CD4-positive, alpha-beta memory T cell (primary cell): ENCODE results near the gene TMEM38A. TPM values are rescaled to one million over a fixed set of nuclear protein-coding genes. Genes with fewer than 3 reads are reported as not detected.
"Not testable (repeated sequence)": the region's sequence is repeated elsewhere in the genome, so short reads cannot be mapped to it uniquely, and the experiment has no call there.

Source experiments
- CTCF ChIA-PET: fragments of 350-600 bp; sonication (Branson Sonifier 250); formaldehyde crosslinking; loops from one replicate; lab custom pipeline; 2021; ENCODE audit warnings: inconsistent platforms; ENCODE audit not compliant: partially characterized antibody; lab: Charles Lee
- POLR2A ChIA-PET: fragments of 350-600 bp; sonication (Branson Sonifier 250); formaldehyde crosslinking; loops from one replicate; lab custom pipeline; 2021; ENCODE audit not compliant: partially characterized antibody; lab: Charles Lee
- DNase-seq, 5 donors: peaks; one replicate each; pipeline versions ENCODE4 v3.0.0 to v3.0.0-alpha.2; 2020 to 2022; ENCODE audit warnings: mixed read lengths in 1 of 5
- H3K27ac ChIP-seq: one replicate; pipeline ENCODE4 v1.7.0; 2013; ENCODE audit warnings: low read depth, low read length
- H3K27me3 ChIP-seq: 2 replicates; pipeline ENCODE4 v1.7.0; 2013; ENCODE audit warnings: mild to moderate bottlenecking, low read length, moderate library complexity; ENCODE audit not compliant: insufficient read depth
- H3K36me3 ChIP-seq: 2 replicates; pipeline ENCODE4 v1.7.0; 2013; ENCODE audit warnings: mild to moderate bottlenecking, low read length, moderate library complexity; ENCODE audit not compliant: insufficient read depth
- H3K4me1 ChIP-seq: 2 replicates; pipeline ENCODE4 v1.7.0; 2013; ENCODE audit warnings: mild to moderate bottlenecking, low read length, moderate library complexity; ENCODE audit not compliant: insufficient read depth
- H3K4me3 ChIP-seq, 2 donors: one replicate each; pipeline ENCODE4 v1.7.0; 2013; ENCODE audit warnings: low read length in 2 of 2, mild to moderate bottlenecking in 1 of 2
- H3K9me3 ChIP-seq, 2 donors: one replicate each; pipeline ENCODE4 v1.7.0; 2013; ENCODE audit warnings: low read length in 2 of 2, control low read depth in 1 of 2; ENCODE audit not compliant: control insufficient read depth in 1 of 2
- H3K27ac Mint-ChIP-seq, 7 donors: one replicate each; pipeline ENCODE4 v1.8.0; 2020 to 2021; ENCODE audit warnings: mixed read lengths in 7 of 7, mild to moderate bottlenecking in 6 of 7, inconsistent platforms in 3 of 7, moderate library complexity in 3 of 7
- H3K27me3 Mint-ChIP-seq, 2 donors: one replicate each; pipeline ENCODE4 v1.8.0; 2020 to 2021; ENCODE audit warnings: mixed read lengths in 2 of 2
- H3K36me3 Mint-ChIP-seq, 2 donors: one replicate each; pipeline ENCODE4 v1.8.0; 2020 to 2021; ENCODE audit warnings: mixed read lengths in 2 of 2, inconsistent platforms in 1 of 2, mild to moderate bottlenecking in 1 of 2
- H3K4me1 Mint-ChIP-seq, 4 donors: one replicate each; pipeline ENCODE4 v1.8.0; 2020 to 2021; ENCODE audit warnings: mixed read lengths in 4 of 4, mild to moderate bottlenecking in 1 of 4
- H3K4me3 Mint-ChIP-seq, 8 donors: one replicate each; pipeline ENCODE4 v1.8.0; 2020 to 2021; ENCODE audit warnings: mixed read lengths in 8 of 8, mild to moderate bottlenecking in 7 of 8, moderate library complexity in 6 of 8, inconsistent platforms in 3 of 8
- H3K9me3 Mint-ChIP-seq, 8 donors: one replicate each; pipeline ENCODE4 v1.8.0; 2020 to 2021; ENCODE audit warnings: mixed read lengths in 8 of 8, mild to moderate bottlenecking in 5 of 8, inconsistent platforms in 3 of 8, moderate library complexity in 1 of 8
- intact Hi-C: fragments of 100-400 bp; cut with micrococcal nuclease; formaldehyde crosslinking; loops from one replicate; pipeline ENCODE4 v1.15.1; 2023
- polyA plus RNA-seq, 2 donors: library from polyadenylated mRNA; unstranded; fragments of 300-500 nt; fragmentation: Illumina TruSeq; gene quantifications; one replicate each; pipeline ENCODE4 v1.2.3, GENCODE V29; 2021
- total RNA-seq, 2 experiments: library from RNA; stranded (reverse); gene quantifications; one replicate each; pipeline ENCODE4 v1.2.3, GENCODE V29; 2021

The TMEM38A gene
- total and polyA plus RNA-seq, 4 experiments from 2014 or later, result 0.22 to 1.2 (median 0.83) TPM

DNA sequence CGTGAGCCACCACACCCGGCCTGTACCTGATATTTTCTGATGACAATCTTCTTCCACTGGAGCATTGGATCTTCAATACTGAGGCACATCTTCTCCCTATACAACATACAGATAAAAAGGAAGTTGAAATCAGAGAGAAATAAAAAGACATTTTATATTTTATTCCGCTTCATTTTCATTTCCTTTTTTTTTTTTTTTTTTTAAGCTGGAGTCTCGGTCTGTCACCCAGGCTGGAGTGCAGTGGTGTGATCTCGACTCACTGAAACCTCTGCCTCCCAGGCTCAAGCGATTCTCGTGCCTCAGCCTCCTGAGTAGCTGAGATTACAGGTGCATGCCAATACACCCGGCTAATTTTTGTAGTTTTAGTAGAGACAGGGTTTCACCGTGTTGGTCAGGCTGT lies 51.4 kb downstream of the TMEM38A start:
- H3K27ac ChIP-seq, H3K36me3 Mint-ChIP-seq, H3K9me3 Mint-ChIP-seq, H3K36me3 ChIP-seq, intact Hi-C loops, H3K27me3 ChIP-seq, CTCF ChIA-PET, H3K4me1 Mint-ChIP-seq, H3K9me3 ChIP-seq, DNase-seq, H3K4me1 ChIP-seq, H3K4me3 Mint-ChIP-seq, H3K27ac Mint-ChIP-seq, H3K4me3 ChIP-seq, POLR2A ChIA-PET: not testable (repeated sequence)
- H3K27me3 Mint-ChIP-seq, result peaks cover 5 to 10% of the 10 kb centered on the region in 2 donors

GRCh38 chr19:16714702-16715287 lies 53.9 kb downstream of the TMEM38A start:
- H3K4me3 ChIP-seq, result no peak overlapping the region
- Mint-ChIP-seq H3K27ac (no peak overlapping the region), H3K27me3 (peaks cover 5 to 6% of the 10 kb centered on the region in 2 donors), H3K4me1 (peaks cover 0 to 5% (median 3%) of the 10 kb centered on the region in 4 donors), H3K36me3 (no peaks in the 10 kb centered on the region), H3K4me3 (no peak overlapping the region), H3K9me3 (no peaks in the 10 kb centered on the region)
- ChIA-PET POLR2A (no interaction called here), CTCF (interaction anchor here (0.7 to 1.4 kb wide), 5 partner anchors 9 to 64 kb away, joined by 3 to 6 read pairs (median 4); no protein-coding TSS in a partner anchor)
- no peaks in the 10 kb centered on the region for H3K36me3 ChIP-seq
- H3K4me1 ChIP-seq, result no peaks in the 10 kb centered on the region
- no peaks in the 10 kb centered on the region for H3K9me3 ChIP-seq
- H3K27ac ChIP-seq, result no peak overlapping the region
- DNase-seq, result peak in 4 of 5 donors; percentile 15 to 31 (median 24)
- intact Hi-C loops, result no loop called here
- H3K27me3 ChIP-seq, result no peaks in the 10 kb centered on the region

- no peak overlapping the region for H3K27ac Mint-ChIP-seq
- H3K9me3 Mint-ChIP-seq, result peaks cover 0 to 1% (median 0%) of the 10 kb centered on the region in 8 donors
- ChIA-PET POLR2A (no interaction called here), CTCF (interaction anchor here (0.6 to 1.4 kb wide), 2 partner anchors 10 to 20 kb away, joined by 3 to 6 read pairs; no protein-coding TSS in a partner anchor)
- no peaks in the 10 kb centered on the region for H3K4me1 ChIP-seq
- H3K27me3 ChIP-seq, result no peaks in the 10 kb centered on the region
- no peak for DNase-seq
- intact Hi-C loops, result no loop called here
- no peaks in the 10 kb centered on the region for H3K36me3 ChIP-seq
- no peaks in the 10 kb centered on the region for H3K36me3 Mint-ChIP-seq
- H3K4me3 Mint-ChIP-seq, result no peak overlapping the region
- peaks cover 5 to 6% of the 10 kb centered on the region in 2 donors for H3K27me3 Mint-ChIP-seq
- H3K9me3 ChIP-seq, result no peaks in the 10 kb centered on the region
- peaks cover 0 to 5% (median 3%) of the 10 kb centered on the region in 4 donors for H3K4me1 Mint-ChIP-seq
- no peak overlapping the region for H3K4me3 ChIP-seq
- H3K27ac ChIP-seq, result no peak overlapping the region
These were observed 54.7 kb downstream of the TMEM38A start for GRCh38 chr19:16715611-16716010.

DNA sequence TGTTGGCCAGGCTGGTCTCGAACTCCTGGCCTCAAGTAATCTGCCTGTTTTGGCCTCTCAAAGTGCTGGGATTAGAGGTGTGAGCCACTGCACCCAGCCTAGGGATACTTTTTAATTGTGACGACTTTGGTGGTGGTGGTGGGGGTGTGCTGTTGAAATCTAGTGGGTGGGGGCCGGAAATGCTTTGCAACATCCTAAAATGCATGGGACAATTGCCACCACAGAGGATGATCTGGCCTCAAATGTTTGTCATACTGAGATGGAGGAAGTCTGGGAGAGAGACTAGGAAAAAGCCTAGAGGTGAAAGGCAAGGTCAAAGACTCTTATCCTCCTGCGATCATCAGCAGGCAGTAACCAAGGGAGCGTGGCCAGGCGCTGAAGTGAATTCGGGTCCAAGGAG lies 60.1 kb downstream of the TMEM38A start:
- Histone ChIP-seq H3K9me3 (no peaks in the 10 kb centered on the region), H3K36me3 (no peaks in the 10 kb centered on the region), H3K27ac (no peak overlapping the region), H3K4me1 (no peaks in the 10 kb centered on the region), H3K4me3 (no peak overlapping the region), H3K27me3 (no peaks in the 10 kb centered on the region)
- DNase-seq, result no peak
- intact Hi-C loops, result no loop called here
- ChIA-PET CTCF (no interaction called here), POLR2A (no interaction called here)
- H3K27me3 Mint-ChIP-seq, result peaks cover 5 to 8% of the 10 kb centered on the region in 2 donors
- H3K4me3 Mint-ChIP-seq, result no peak overlapping the region
- no peak overlapping the region for H3K27ac Mint-ChIP-seq
- peaks cover 0 to 2% (median 0%) of the 10 kb centered on the region in 4 donors for H3K4me1 Mint-ChIP-seq
- H3K9me3 Mint-ChIP-seq, result peaks cover 0 to 3% (median 0%) of the 10 kb centered on the region in 8 donors
- H3K36me3 Mint-ChIP-seq, result no peaks in the 10 kb centered on the region

DNA sequence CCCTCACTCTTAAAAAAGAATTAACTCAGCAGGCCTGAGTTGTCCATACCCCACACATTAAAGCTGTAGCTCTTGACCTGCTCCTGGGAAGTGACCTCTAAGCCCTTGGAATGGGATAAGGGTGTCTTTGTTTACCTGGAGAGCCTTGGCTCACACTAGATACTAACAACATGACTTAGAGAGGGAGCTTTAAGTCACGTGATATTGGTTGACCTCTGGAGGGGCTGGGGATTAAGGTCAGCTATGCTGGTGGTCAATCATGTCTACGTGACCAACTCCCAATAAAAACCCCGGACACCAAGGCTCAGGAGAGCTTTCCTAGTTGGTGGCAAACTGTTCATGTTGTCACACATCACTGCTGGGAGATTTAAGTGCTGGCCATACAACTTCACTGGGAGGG lies 61.7 kb downstream of the TMEM38A start:
- no peaks in the 10 kb centered on the region for H3K36me3 ChIP-seq
- H3K4me1 Mint-ChIP-seq, result peaks cover 0 to 2% (median 0%) of the 10 kb centered on the region in 4 donors
- POLR2A ChIA-PET, result no interaction called here
- no peaks in the 10 kb centered on the region for H3K36me3 Mint-ChIP-seq
- H3K4me3 ChIP-seq, result no peak overlapping the region
- H3K27ac Mint-ChIP-seq, result no peak overlapping the region
- H3K9me3 Mint-ChIP-seq, result peaks cover 0 to 3% (median 0%) of the 10 kb centered on the region in 8 donors
- no peaks in the 10 kb centered on the region for H3K4me1 ChIP-seq
- H3K4me3 Mint-ChIP-seq, result no peak overlapping the region
- DNase-seq, result no peak
- H3K27ac ChIP-seq, result no peak overlapping the region
- intact Hi-C loops, result no loop called here
- no peaks in the 10 kb centered on the region for H3K9me3 ChIP-seq
- no peaks in the 10 kb centered on the region for H3K27me3 ChIP-seq
- CTCF ChIA-PET, result no interaction called here
- H3K27me3 Mint-ChIP-seq, result peaks cover 5 to 8% of the 10 kb centered on the region in 2 donors

DNA sequence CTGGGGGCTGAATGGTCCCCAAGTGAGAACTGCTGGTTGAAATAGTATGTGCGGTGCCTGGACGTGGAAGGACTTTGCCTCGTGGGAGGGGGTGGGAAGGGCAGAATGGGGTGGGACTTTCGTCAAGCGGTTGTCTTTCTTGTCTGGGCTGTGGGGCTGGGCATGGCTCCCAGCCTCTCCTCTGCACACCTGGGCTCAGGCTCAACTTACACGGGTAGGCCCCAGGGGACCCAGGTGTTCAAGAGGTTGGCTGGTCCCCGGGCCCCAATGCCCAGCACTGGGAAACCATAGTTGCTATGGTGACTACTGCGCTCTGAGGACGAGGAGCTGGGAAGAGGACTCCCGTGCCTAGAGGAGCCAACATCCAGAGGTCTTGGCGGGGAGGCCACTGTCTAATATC lies 66.0 kb downstream of the TMEM38A start:
- H3K36me3 Mint-ChIP-seq, result no peaks in the 10 kb centered on the region
- H3K27ac Mint-ChIP-seq, result no peak overlapping the region
- ChIA-PET CTCF (no interaction called here), POLR2A (no interaction called here)
- Histone ChIP-seq H3K9me3 (no peaks in the 10 kb centered on the region), H3K27me3 (no peaks in the 10 kb centered on the region), H3K4me1 (no peaks in the 10 kb centered on the region), H3K4me3 (no peak overlapping the region), H3K36me3 (no peaks in the 10 kb centered on the region), H3K27ac (no peak overlapping the region)
- H3K4me1 Mint-ChIP-seq, result no peaks in the 10 kb centered on the region
- DNase-seq, result no peak
- intact Hi-C loops, result no loop called here
- H3K27me3 Mint-ChIP-seq, result peaks cover 3 to 5% of the 10 kb centered on the region in 2 donors
- H3K9me3 Mint-ChIP-seq, result peaks cover 0 to 3% (median 0%) of the 10 kb centered on the region in 8 donors
- no peak overlapping the region for H3K4me3 Mint-ChIP-seq

- H3K4me3 Mint-ChIP-seq, H3K36me3 ChIP-seq, H3K27me3 Mint-ChIP-seq, H3K27ac Mint-ChIP-seq, intact Hi-C loops, H3K4me1 Mint-ChIP-seq, DNase-seq, H3K4me1 ChIP-seq, H3K4me3 ChIP-seq, H3K9me3 Mint-ChIP-seq, H3K36me3 Mint-ChIP-seq, H3K27me3 ChIP-seq, H3K27ac ChIP-seq, H3K9me3 ChIP-seq: not testable (repeated sequence)
- CTCF ChIA-PET, result interaction anchor here (0.6 kb wide), 1 partner anchor 20 kb away, joined by 3 read pairs; no protein-coding TSS in a partner anchor
- POLR2A ChIA-PET, result interaction anchor here (0.5 kb wide), 1 partner anchor 58 kb away, joined by 4 read pairs; no protein-coding TSS in a partner anchor
These were observed 74.8 kb downstream of the TMEM38A start for GRCh38 chr19:16735650-16736266.
